Measurements from ENCODE around the gene WDFY4.

Gene WDFY4

GRCh38 chr10:49000437-49001398 lies 316.0 kb downstream of the WDFY4 start:
- DNase-seq (ENCODE audit: insufficient read length, low spot score) (no peak), FAIRE-seq (no peak)

DNA sequence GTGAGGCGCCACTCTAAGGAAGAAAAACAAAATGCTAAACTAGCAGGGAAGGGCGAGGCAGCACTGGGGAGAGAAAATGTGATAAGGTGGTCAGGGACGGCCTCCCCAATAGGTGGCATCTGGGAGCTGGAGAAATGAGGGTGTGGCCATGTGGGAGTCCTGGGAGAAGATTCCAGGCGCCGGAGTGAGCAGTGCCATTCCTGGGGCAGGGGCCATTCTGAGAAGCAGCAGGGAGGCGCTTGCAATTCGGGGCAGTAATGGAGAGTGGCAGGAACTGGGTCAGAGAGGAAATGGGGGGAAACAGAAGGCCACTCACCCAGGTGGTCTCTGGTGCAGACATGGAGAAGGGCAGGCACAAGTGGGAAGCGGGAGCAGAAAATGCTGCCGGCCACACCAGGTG lies 316.7 kb downstream of the WDFY4 start:
- FAIRE-seq (no peak), DNase-seq (ENCODE audit: insufficient read length, low spot score) (no peak)

- FAIRE-seq, result no peak
- DNase-seq (ENCODE audit: insufficient read length, low spot score), result no peak
Observed at GRCh38 chr10:49001870-49002672, 317.4 kb downstream of the WDFY4 start.

DNA sequence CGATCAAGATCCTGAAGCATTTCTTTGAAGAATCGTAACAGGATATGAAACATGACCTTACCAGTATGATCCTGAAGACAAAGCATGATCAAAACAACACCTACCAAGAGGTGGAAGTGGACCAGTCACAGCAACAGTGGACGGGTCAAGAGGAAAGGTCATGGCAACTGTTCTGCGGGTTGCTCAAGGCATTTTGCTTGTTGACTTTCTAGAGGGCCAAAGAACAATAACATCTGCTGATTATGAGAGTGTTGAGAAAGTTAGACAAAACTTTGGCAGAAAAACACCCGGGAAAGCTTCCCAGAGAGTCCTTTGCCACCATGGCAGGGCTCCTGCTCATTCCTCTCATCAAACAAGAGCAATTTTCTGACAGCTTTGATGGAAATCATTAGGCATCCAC lies 320.6 kb downstream of the WDFY4 start:
- DNase-seq (ENCODE audit: insufficient read length, low spot score) (no peak), FAIRE-seq (no peak)

DNA sequence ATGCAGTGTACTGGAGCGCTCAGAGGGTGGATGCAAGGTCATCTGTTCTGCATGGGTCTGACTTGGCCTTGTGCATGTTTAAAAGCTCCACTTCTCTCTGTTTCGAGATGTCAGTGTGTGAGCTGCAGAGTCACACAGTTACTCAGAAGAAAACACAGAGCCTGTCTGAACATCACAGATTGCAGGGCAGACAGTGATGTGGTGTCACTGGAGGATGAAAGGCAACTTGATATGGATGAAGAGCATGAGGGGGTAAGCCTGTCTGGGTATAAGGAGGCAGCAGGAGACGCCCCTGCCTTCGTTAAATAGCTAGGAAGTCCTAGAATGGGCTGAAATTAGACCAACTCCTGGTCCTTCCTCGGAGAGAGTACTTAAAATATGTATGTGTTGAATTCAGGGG lies 322.5 kb downstream of the WDFY4 start:
- FAIRE-seq (no peak), DNase-seq (ENCODE audit: insufficient read length, low spot score) (no peak)

DNA sequence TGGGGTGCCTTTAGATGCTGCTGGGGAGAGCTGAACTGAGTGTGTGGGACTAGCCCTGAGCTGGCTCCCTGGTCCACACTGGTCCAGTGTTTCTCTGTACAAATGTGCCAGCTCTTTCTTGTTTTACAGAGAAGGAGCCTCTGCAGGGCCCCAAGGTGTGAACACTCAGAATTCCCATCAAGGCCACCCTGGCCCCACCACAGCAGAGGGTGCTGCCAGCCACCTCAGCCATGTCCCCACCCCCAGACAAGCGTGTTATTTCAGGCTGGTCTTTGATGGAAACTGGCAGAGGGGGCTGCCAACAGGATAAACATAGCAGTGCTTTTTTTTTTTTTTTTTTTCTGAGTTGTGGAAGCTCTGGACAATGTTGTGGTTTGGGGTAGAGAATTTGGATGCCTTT lies 323.4 kb downstream of the WDFY4 start:
- DNase-seq (ENCODE audit: insufficient read length, low spot score) (no peak), FAIRE-seq (no peak)

- no peak for DNase-seq (ENCODE audit: insufficient read length, low spot score)
- no peak for FAIRE-seq
Observed at GRCh38 chr10:49008505-49009198, 324.0 kb downstream of the WDFY4 start.

DNA sequence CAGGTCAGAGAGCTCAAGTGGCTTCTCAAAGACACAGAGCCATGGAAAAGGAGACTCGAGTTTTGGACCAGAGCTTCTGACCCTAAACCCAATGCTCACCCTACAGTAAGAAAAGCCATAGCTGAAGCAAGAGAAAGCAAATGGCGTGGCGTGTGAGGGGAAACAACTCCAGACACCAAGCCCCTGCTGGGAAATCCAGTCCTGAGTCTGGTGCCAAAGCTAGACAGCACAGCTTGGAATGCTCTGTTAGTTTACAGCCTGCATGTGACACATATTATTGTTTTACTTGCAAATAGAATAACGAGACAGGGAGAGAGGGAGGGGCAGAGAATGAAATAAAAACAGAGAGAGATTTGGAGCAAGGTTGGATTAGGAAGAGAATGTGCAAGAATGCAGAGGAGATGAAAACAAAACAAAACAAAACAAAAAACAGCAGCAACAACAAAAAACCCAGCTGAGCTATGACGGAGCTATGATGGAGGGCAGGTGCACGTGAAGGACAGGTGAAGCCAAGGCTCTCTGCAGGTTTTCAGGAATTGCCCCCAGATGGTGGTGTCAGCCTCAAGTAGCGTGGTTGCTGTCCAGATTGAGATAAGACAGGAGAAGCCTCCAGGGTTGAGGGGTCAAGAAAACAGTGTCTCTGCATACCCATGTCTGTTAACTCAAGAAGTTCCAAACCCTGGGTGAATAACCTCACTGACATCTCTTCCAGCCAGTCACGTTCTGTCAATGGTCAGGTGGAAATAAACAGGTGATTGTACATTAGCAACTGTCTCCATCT lies 324.7 kb downstream of the WDFY4 start:
- DNase-seq (ENCODE audit: insufficient read length, low spot score), result no peak
- no peak for FAIRE-seq

DNA sequence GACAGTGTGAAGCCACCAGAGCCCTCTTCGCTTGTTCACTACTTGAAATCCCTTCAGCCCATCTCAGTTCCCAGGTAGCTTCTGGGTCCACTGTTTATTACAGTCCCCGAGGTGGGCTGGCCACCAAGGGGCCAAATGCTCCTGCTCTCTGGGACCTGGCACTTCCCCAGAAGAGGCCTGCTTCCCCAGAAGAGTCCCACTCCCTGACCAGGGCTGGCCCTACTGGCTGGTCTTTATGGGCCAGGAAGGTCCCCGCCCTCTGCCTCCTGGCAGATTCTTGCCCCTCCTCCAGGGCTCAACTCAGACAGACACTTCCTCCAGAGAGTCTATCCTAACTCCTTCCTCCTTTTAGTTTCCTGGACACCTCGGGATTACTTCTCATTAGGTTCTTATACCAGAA lies 325.6 kb downstream of the WDFY4 start:
- FAIRE-seq, result no peak
- no peak for DNase-seq (ENCODE audit: insufficient read length, low spot score)

DNA sequence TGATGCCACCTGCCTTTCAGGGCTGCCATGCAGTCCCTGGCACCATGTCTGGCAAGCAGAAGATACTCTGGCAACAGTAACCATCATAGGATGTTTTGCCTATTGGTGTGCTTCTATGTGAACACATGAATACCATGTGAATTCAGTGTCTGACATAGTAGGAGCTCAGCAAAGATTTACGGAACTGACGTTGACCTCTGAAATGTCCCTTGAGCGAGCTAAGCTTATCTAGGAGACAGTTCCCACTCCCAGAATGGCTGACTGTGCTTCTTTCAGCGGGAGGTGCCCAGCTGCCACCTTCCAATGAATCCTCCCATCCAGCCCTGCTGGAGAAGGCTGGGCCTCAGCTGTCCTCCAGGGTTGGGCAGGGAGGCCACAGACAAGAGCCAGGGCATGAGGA lies 326.2 kb downstream of the WDFY4 start:
- no peak for DNase-seq (ENCODE audit: insufficient read length, low spot score)
- no peak for FAIRE-seq

DNA sequence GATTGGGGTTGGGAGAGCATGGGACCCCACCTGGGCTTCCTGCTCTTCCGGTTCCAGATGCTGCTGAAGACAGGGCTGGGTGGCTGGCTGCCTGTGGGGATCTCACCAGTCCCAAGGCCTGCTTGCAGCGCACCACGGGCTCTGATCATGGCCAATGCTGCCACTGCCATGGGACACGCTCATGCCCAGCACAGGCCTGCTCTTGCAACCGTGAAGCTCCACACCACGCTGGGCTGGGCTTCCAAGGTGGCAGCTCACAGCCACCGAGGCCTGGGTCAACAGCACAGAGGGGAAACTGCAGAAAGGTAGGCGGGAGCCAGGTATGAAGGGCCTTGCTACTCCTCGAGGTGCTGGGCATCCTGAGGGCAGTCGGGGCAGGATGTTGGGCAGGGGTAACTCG lies 327.1 kb downstream of the WDFY4 start:
- no peak for FAIRE-seq
- no peak for DNase-seq (ENCODE audit: insufficient read length, low spot score)

- FAIRE-seq (no peak), DNase-seq (ENCODE audit: insufficient read length, low spot score) (no peak)
Observed at GRCh38 chr10:49012603-49013002, 327.9 kb downstream of the WDFY4 start.

- DNase-seq (ENCODE audit: insufficient read length, low spot score) (no peak), FAIRE-seq (no peak)
Observed at GRCh38 chr10:49015700-49016099, 331.0 kb downstream of the WDFY4 start.

GRCh38 chr10:49021685-49022084 lies 337.0 kb downstream of the WDFY4 start:
- no peak for FAIRE-seq
- DNase-seq (ENCODE audit: insufficient read length, low spot score), result no peak

DNA sequence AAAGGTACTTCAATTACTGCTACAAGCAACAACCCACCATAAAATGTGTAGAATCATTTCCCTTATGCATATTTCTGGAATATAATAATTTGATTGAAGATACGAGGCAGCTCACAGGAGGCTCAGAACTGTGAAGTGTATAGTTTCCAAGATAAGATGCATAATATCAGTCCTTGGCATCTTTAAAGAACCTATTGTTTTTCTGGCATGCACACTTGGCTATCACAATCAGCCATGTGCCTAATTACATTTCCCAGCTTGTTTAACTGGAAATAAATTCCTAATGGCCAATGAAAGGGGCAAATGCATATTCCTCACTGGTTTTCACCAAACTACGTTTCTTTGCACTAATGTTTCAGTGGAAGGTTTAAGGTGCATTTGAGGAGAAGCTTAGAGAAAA lies 338.4 kb downstream of the WDFY4 start:
- FAIRE-seq (no peak), DNase-seq (ENCODE audit: insufficient read length, low spot score) (no peak)

DNA sequence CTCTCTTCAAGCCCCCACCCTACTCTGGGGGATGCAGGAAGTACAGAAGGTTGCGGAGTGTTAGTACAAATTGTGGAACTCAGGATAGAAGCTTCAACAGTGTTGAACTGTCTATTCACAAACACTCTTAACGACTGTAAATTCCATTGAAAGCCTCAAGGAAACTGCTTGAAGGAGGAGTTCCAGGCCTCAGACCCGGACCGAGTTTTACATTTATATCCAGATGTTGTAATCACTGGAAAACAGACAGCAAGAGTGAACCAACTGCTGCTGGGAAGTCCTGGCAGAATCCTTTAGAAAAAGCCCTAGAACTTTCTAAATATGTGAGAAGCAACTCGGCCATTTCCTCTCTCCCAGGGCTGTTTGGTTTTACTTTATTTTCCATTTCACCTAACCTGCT lies 339.1 kb downstream of the WDFY4 start:
- DNase-seq (ENCODE audit: insufficient read length, low spot score) (no peak), FAIRE-seq (no peak)

DNA sequence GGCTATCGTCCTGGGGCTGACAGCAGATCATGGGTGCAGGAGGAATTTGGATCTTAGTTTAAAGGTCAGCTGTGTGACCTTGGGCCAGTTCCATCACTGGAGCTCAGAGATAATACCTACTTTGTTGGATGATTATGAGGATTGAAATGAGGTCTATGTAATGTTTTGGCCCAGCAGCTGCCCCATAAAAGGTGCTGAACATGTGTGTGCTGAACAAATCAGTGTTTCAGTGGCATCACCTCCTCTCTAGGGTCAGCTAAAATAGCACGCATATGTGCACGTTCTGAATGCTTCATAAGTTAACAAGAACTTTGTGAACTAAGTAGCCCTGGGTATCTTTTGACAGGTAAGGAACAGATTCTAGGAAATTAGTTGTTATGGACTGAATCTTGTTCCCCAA lies 339.8 kb downstream of the WDFY4 start:
- DNase-seq (ENCODE audit: insufficient read length, low spot score), result no peak
- no peak for FAIRE-seq

DNA sequence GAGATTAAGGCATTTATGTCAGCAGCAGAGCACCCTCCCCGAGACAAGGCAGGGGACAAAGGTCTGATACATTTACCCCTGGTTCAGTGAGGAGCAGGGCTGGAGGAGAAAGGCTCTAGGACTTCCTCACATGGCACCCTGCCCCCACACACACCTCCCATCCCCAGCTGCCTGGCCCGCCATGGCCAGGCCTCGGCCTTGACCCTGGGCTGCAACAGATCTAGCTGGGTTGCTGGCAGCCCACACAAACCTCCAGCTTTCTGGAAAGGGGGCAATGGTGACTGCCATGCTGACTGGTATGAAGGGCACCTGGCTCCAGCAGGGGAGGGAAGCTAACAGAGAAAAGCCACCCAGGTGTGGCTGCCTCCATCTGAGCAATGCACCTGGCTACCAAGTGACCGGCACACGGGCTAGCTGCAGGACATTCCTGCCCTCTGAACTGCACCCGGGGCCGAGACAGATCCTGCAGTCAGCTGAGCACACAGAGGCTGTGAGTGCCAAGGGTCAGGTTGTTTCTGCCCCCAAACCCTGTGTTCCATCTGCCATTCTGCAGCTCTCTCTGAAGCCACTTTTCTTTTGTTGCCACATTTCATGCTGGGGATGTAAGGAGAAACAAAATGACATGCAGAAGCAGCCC lies 340.8 kb downstream of the WDFY4 start:
- no peak for DNase-seq (ENCODE audit: insufficient read length, low spot score)
- no peak for FAIRE-seq

GRCh38 chr10:49028639-49029038 lies 344.0 kb downstream of the WDFY4 start:
- no peak for DNase-seq (ENCODE audit: insufficient read length, low spot score)
- no peak for FAIRE-seq

- FAIRE-seq (no peak), DNase-seq (ENCODE audit: insufficient read length, low spot score) (no peak)
Observed at GRCh38 chr10:49029666-49030065, 345.0 kb downstream of the WDFY4 start.

All from HTR-8/SVneo (cell line).